ENCODE measurements around the gene SIX5.

DNA sequence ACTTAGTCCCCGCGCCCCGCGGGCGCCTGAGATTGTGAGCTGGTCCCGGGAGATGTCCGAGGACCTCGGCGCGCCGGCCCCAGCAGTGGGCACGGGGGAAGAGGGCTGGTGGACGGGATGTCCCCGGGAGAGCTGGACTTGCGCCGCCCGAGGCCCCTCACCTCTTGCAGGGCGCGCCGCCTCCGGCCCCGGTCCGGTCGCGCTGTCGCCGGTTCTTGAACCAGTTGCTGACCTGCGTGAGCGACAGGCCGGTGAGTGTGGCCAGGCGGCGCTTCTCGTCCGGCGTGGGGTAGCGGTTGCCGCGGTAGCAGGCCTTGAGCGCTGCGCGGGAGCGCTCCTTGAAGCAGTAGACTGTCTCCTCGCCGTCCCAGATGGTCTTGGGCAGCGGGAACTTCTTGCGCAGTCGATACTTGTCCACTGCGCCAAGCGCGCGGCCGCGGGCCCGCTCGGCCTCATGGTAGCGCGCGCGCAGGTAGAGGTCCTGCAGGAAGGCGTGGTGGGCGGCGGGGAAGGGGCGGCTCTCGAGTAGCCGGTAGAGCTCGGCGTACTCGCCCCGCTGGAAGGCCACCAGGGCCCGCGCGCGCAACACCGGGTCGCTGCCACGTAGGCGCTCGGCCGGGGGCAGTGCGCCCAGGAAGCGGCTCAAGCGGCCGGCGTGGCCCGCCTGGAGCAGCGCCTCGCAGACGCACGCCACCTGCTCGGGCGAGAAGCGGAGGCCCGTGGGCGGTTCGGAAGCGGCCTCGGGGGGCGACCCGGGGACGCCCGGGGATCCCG is 984 bp downstream of the SIX5 start:
- no peak for TF ChIP-seq YY1 (IDR thresholded peaks at IDR 0.05; ENCODE audit: insufficient read depth, insufficient read length)
- no peak for TF ChIP-seq SUZ12 (IDR thresholded peaks at IDR 0.05; ENCODE audit: extremely low read depth, insufficient read depth, insufficient read length)
